ENCODE data around the gene DNAJB4.

DNA sequence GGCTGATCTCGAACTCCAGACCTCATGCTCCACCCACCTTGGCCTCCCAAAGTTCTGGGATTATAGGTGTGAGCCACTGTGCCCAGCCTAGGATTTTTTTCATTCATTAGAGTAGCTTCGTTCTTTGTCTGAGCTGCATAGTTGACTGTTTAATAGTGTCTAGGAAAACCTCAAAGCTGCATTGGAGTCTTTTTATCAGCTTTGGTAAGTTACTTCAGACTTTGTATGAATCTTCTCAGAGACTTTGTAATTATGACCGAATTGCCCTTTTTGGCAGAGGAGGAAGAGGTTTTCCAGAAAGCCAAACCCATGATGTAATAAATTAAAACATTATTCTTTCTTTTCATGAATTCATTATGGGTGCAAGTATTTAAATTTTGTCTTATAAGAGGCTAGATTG is 5.1 kb downstream of the DNAJB4 start:
- TF ChIP-seq, protein P1, sequence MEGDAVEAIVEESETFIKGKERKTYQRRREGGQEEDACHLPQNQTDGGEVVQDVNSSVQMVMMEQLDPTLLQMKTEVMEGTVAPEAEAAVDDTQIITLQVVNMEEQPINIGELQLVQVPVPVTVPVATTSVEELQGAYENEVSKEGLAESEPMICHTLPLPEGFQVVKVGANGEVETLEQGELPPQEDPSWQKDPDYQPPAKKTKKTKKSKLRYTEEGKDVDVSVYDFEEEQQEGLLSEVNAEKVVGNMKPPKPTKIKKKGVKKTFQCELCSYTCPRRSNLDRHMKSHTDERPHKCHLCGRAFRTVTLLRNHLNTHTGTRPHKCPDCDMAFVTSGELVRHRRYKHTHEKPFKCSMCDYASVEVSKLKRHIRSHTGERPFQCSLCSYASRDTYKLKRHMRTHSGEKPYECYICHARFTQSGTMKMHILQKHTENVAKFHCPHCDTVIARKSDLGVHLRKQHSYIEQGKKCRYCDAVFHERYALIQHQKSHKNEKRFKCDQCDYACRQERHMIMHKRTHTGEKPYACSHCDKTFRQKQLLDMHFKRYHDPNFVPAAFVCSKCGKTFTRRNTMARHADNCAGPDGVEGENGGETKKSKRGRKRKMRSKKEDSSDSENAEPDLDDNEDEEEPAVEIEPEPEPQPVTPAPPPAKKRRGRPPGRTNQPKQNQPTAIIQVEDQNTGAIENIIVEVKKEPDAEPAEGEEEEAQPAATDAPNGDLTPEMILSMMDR (conservative IDR thresholded peaks at IDR 0.05): no peak
- TF ChIP-seq EZH2 (IDR thresholded peaks at IDR 0.05; ENCODE audit: low read depth): no peak
